K562 (cell line): ENCODE data around the gene EXOC4. TPM values are rescaled to one million over a fixed set of nuclear protein-coding genes. Genes with fewer than 3 reads are reported as not detected.

Source experiments
- RAD51 ChIP-seq: fragments of 450-650 bp; IDR thresholded peaks from 2 replicates; pipeline ENCODE4 v1.7.1; 2016; ENCODE audit warnings: low read depth, mild to moderate bottlenecking, borderline replicate concordance
- TCF7 ChIP-seq: sonication (generic); IDR thresholded peaks from 2 replicates; pipeline ENCODE4 v1.6.1; 2016; ENCODE audit warnings: antibody characterized with exemption, borderline replicate concordance
- polyA plus RNA-seq, 8 experiments: library from polyadenylated mRNA; depleted of rRNA in 4 of 8; stranded (reverse) in 5 of 8; unstranded in 3 of 8; fragments of >200 nt; fragmentation: Nextera tagmentation in 2 of 8; fragmentation: Illumina TruSeq in 1 of 8; extraction: Ambion mirVana in 2 of 8; extraction: Trizol in 1 of 8; gene quantifications; 2 replicates each; pipeline versions ENCODE4 v1.2.1 to v1.2.3, GENCODE V29; 2011 to 2014; ENCODE audit warnings: inconsistent platforms in 1 of 8, missing spikeins in 1 of 8
- total RNA-seq, 7 experiments: library from RNA; depleted of rRNA in 6 of 7; stranded (reverse); fragments of >200 nt in 6 of 7; fragmentation: Illumina TruSeq in 2 of 7; extraction: Trizol in 2 of 7; gene quantifications; 2 replicates each; pipeline versions ENCODE4 v1.2.1 to v1.2.3, GENCODE V29; 2011 to 2021; ENCODE audit warnings: low replicate concordance in 1 of 7
- TF ChIP-seq, protein P1 (sequence below): fragments of 200-600 bp; sonication (generic); IDR thresholded peaks from one replicate; pipeline ENCODE4 v1.6.1; 2012; ENCODE audit warnings: mild to moderate bottlenecking, low read depth, low read length, inconsistent platforms
- TF ChIP-seq, protein P2 (sequence below): sonication (generic); formaldehyde crosslinking; IDR thresholded peaks from 2 replicates; pipeline ENCODE4 v1.9.0; 2022; ENCODE audit warnings: mild to moderate bottlenecking, missing genetic modification reagents

EXOC4 gene
- total and polyA plus RNA-seq, 9 of the 15 experiments (the other 6 are each of a cell fraction or from before 2014, with no cell fraction given) = 18.5 to 73.1 (median 46.6) TPM

GRCh38 chr7:133618970-133619369, 366.1 kb downstream of the EXOC4 start (continued):
- TF ChIP-seq, protein P1, sequence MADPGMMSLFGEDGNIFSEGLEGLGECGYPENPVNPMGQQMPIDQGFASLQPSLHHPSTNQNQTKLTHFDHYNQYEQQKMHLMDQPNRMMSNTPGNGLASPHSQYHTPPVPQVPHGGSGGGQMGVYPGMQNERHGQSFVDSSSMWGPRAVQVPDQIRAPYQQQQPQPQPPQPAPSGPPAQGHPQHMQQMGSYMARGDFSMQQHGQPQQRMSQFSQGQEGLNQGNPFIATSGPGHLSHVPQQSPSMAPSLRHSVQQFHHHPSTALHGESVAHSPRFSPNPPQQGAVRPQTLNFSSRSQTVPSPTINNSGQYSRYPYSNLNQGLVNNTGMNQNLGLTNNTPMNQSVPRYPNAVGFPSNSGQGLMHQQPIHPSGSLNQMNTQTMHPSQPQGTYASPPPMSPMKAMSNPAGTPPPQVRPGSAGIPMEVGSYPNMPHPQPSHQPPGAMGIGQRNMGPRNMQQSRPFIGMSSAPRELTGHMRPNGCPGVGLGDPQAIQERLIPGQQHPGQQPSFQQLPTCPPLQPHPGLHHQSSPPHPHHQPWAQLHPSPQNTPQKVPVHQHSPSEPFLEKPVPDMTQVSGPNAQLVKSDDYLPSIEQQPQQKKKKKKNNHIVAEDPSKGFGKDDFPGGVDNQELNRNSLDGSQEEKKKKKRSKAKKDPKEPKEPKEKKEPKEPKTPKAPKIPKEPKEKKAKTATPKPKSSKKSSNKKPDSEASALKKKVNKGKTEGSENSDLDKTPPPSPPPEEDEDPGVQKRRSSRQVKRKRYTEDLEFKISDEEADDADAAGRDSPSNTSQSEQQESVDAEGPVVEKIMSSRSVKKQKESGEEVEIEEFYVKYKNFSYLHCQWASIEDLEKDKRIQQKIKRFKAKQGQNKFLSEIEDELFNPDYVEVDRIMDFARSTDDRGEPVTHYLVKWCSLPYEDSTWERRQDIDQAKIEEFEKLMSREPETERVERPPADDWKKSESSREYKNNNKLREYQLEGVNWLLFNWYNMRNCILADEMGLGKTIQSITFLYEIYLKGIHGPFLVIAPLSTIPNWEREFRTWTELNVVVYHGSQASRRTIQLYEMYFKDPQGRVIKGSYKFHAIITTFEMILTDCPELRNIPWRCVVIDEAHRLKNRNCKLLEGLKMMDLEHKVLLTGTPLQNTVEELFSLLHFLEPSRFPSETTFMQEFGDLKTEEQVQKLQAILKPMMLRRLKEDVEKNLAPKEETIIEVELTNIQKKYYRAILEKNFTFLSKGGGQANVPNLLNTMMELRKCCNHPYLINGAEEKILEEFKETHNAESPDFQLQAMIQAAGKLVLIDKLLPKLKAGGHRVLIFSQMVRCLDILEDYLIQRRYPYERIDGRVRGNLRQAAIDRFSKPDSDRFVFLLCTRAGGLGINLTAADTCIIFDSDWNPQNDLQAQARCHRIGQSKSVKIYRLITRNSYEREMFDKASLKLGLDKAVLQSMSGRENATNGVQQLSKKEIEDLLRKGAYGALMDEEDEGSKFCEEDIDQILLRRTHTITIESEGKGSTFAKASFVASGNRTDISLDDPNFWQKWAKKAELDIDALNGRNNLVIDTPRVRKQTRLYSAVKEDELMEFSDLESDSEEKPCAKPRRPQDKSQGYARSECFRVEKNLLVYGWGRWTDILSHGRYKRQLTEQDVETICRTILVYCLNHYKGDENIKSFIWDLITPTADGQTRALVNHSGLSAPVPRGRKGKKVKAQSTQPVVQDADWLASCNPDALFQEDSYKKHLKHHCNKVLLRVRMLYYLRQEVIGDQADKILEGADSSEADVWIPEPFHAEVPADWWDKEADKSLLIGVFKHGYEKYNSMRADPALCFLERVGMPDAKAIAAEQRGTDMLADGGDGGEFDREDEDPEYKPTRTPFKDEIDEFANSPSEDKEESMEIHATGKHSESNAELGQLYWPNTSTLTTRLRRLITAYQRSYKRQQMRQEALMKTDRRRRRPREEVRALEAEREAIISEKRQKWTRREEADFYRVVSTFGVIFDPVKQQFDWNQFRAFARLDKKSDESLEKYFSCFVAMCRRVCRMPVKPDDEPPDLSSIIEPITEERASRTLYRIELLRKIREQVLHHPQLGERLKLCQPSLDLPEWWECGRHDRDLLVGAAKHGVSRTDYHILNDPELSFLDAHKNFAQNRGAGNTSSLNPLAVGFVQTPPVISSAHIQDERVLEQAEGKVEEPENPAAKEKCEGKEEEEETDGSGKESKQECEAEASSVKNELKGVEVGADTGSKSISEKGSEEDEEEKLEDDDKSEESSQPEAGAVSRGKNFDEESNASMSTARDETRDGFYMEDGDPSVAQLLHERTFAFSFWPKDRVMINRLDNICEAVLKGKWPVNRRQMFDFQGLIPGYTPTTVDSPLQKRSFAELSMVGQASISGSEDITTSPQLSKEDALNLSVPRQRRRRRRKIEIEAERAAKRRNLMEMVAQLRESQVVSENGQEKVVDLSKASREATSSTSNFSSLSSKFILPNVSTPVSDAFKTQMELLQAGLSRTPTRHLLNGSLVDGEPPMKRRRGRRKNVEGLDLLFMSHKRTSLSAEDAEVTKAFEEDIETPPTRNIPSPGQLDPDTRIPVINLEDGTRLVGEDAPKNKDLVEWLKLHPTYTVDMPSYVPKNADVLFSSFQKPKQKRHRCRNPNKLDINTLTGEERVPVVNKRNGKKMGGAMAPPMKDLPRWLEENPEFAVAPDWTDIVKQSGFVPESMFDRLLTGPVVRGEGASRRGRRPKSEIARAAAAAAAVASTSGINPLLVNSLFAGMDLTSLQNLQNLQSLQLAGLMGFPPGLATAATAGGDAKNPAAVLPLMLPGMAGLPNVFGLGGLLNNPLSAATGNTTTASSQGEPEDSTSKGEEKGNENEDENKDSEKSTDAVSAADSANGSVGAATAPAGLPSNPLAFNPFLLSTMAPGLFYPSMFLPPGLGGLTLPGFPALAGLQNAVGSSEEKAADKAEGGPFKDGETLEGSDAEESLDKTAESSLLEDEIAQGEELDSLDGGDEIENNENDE = no peak
- no peak for TF ChIP-seq RAD51
- TF ChIP-seq, protein P2, sequence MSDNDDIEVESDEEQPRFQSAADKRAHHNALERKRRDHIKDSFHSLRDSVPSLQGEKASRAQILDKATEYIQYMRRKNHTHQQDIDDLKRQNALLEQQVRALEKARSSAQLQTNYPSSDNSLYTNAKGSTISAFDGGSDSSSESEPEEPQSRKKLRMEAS (CRISPR knock-in tag) = no peak
- no peak for TF ChIP-seq TCF7
